Breast epithelium (tissue), 3 donors: Measurements from ENCODE around the gene BATF2.

ENCODE experiments used
- POLR2A ChIP-seq: fragments of 450-650 bp; IDR thresholded peaks from one replicate; pipeline ENCODE4 v1.6.1; 2016; ENCODE audit warnings: antibody characterized with exemption, mild to moderate bottlenecking, moderate library complexity
- POLR2AphosphoS5 ChIP-seq, 3 donors: sonication (generic); formaldehyde crosslinking; IDR thresholded peaks; one replicate each; pipeline ENCODE4 v1.6.1; 2017; ENCODE audit warnings: antibody characterized with exemption in 3 of 3
- TF ChIP-seq, protein P1 (sequence below), 3 donors: fragments of 450-650 bp; IDR thresholded peaks; one replicate each; pipeline ENCODE4 v1.5.1; 2016 to 2017; ENCODE audit warnings: antibody characterized with exemption in 3 of 3, mild to moderate bottlenecking in 3 of 3, moderate library complexity in 3 of 3

DNA sequence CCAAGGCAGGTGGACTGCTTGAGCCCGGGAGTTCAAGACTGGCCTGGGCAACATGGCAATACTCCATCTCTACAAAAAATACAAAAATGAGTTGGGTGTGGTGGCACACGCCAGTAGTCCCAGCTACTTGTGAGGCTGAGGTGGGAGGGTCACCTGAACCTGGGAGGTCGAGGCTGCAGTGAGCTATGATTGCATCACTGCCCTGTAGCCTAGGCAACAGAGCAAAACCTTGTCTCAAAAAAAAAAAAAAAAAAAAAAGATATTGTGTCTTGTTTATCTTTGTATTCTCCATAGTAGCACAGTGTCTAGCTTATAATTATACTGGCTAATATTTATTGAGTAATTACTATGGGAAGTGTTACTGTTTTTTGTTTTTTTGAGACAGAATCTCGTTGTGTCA, 45.2 kb downstream of the BATF2 start:
- TF ChIP-seq, protein P1, sequence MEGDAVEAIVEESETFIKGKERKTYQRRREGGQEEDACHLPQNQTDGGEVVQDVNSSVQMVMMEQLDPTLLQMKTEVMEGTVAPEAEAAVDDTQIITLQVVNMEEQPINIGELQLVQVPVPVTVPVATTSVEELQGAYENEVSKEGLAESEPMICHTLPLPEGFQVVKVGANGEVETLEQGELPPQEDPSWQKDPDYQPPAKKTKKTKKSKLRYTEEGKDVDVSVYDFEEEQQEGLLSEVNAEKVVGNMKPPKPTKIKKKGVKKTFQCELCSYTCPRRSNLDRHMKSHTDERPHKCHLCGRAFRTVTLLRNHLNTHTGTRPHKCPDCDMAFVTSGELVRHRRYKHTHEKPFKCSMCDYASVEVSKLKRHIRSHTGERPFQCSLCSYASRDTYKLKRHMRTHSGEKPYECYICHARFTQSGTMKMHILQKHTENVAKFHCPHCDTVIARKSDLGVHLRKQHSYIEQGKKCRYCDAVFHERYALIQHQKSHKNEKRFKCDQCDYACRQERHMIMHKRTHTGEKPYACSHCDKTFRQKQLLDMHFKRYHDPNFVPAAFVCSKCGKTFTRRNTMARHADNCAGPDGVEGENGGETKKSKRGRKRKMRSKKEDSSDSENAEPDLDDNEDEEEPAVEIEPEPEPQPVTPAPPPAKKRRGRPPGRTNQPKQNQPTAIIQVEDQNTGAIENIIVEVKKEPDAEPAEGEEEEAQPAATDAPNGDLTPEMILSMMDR (IDR thresholded peaks at IDR 0.05): no peak
- TF ChIP-seq POLR2A (no peak), POLR2AphosphoS5 (IDR thresholded peaks at IDR 0.05) (no peak)
